MCF 10A (cell line): ENCODE data around the gene CBX3. TPM values are rescaled to one million over a fixed set of nuclear protein-coding genes. Genes with fewer than 3 reads are reported as not detected.

Experiments
- BruUV-seq: library from RNA; stranded (reverse); fragments of 400-500 nt; replicated peaks from 2 replicates; lab custom pipeline; 2021; lab: Mats Ljungman, UMichigan
- CTCF ChIA-PET: fragments of 300-600 bp; sonication (Branson Sonifier 250); formaldehyde crosslinking; extraction: SDS; loops from one replicate; lab custom pipeline; 2021; ENCODE audit warnings: antibody characterized with exemption, inconsistent platforms; lab: Yijun Ruan, JAX
- POLR2A ChIA-PET: fragments of 300-600, 350-650 bp; sonication (Branson Sonifier 250); formaldehyde crosslinking; extraction: SDS; loops from one replicate; lab custom pipeline; 2020; ENCODE audit warnings: antibody characterized with exemption, inconsistent platforms; lab: Yijun Ruan, JAX
- DNase-seq: peaks from one replicate; pipeline ENCODE4 v3.0.0-alpha.2; 2018; ENCODE audit not compliant: unreplicated experiment
- H3K27ac Mint-ChIP-seq: one replicate; pipeline ENCODE4 v1.8.0; 2022; ENCODE audit warnings: mild to moderate bottlenecking, low read depth, mixed read lengths; ENCODE audit not compliant: unreplicated experiment
- H3K27me3 Mint-ChIP-seq: one replicate; pipeline ENCODE4 v1.8.0; 2022; ENCODE audit warnings: mixed read lengths; ENCODE audit not compliant: insufficient read depth, unreplicated experiment
- H3K36me3 Mint-ChIP-seq: one replicate; pipeline ENCODE4 v1.8.0; 2022; ENCODE audit warnings: mild to moderate bottlenecking, moderate library complexity, mixed read lengths; ENCODE audit not compliant: insufficient read depth, unreplicated experiment
- H3K4me1 Mint-ChIP-seq: one replicate; pipeline ENCODE4 v1.8.0; 2022; ENCODE audit warnings: mixed read lengths; ENCODE audit not compliant: insufficient read depth, unreplicated experiment
- H3K4me3 Mint-ChIP-seq: one replicate; pipeline ENCODE4 v1.8.0; 2022; ENCODE audit warnings: mild to moderate bottlenecking, moderate library complexity, mixed read lengths; ENCODE audit not compliant: unreplicated experiment
- H3K9me3 Mint-ChIP-seq: one replicate; pipeline ENCODE4 v1.8.0; 2022; ENCODE audit warnings: mixed read lengths; ENCODE audit not compliant: unreplicated experiment
- CTCF ChIP-seq: fragments of 200-600 bp; IDR thresholded peaks from one replicate; pipeline ENCODE4 v1.8.0; 2022; ENCODE audit warnings: antibody characterized with exemption, mild to moderate bottlenecking; ENCODE audit not compliant: unreplicated experiment
- intact Hi-C: fragments of 100-400 bp; cut with micrococcal nuclease; formaldehyde crosslinking; loops from 2 replicates; pipeline ENCODE4 v1.14.1; 2022
- total RNA-seq: library from RNA; stranded (reverse); gene quantifications from 2 replicates; pipeline ENCODE4 v1.2.3, GENCODE V29; 2022

Gene CBX3
- total RNA-seq, 1 experiment from 2014 or later = 171 TPM

- Mint-ChIP-seq H3K4me1 (peaks cover 37% of the 10 kb centered on the region), H3K36me3 (peaks cover 80% of the 10 kb centered on the region), H3K9me3 (no peaks in the 10 kb centered on the region), H3K27ac (peak overlapping the region; percentile 99), H3K27me3 (no peaks in the 10 kb centered on the region), H3K4me3 (peak overlapping the region; percentile 98)
- TSS peak; percentile 35 for BruUV-seq
- peak; percentile 68 for DNase-seq
- ChIA-PET POLR2A (interaction anchor here (0.6 to 12.9 kb wide), 46 partner anchors 8 to 1541 kb away, joined by 3 to 268 read pairs (median 4); partner anchors contain the start of genes HOXA1, HOXA5 and SNX10), CTCF (interaction anchor here (0.5 to 5.0 kb wide), 10 partner anchors 22 to 1254 kb away, joined by 3 to 123 read pairs (median 3); no protein-coding TSS in a partner anchor)
- intact Hi-C loops = loop anchor here (2.0 to 5.0 kb wide), 3 partner anchors 147 to 942 kb away; partner anchors contain the start of gene HOXA5
- TF ChIP-seq CTCF = no peak
Observed at GRCh38 chr7:26200038-26200443, 1.5 kb upstream of the CBX3 start.

- peak within 1 kb of the TSS; percentile 98 for H3K4me3 Mint-ChIP-seq
- POLR2A ChIA-PET = interaction anchor here (0.6 to 12.9 kb wide), 62 partner anchors 8 to 1540 kb away, joined by 3 to 268 read pairs (median 4); partner anchors contain the start of genes HOXA1, HOXA5 and SNX10
- H3K27ac Mint-ChIP-seq = peak within 1 kb of the TSS; percentile 99
Observed at GRCh38 chr7:26200444-26201246, 900 bp upstream of the CBX3 start, which contains the start of gene HNRNPA2B1. Gene HNRNPA2B1 (minus strand): TSS chr7:26200746. CDS start chr7:26200577, 169 bp downstream.

GRCh38 chr7:26202019-26202990, 760 bp downstream of the CBX3 start:
- Mint-ChIP-seq H3K36me3 (peaks cover 80% of the 10 kb centered on the region), H3K27ac (peak overlapping the region; percentile 79), H3K27me3 (no peaks in the 10 kb centered on the region), H3K4me3 (peak overlapping the region; percentile 98), H3K4me1 (peaks cover 33% of the 10 kb centered on the region), H3K9me3 (no peaks in the 10 kb centered on the region)
- ChIA-PET CTCF (interaction anchor here (0.7 to 1.1 kb wide), 2 partner anchors 146 to 163 kb away, joined by 3 read pairs; no protein-coding TSS in a partner anchor), POLR2A (interaction anchor here (0.6 to 12.9 kb wide), 31 partner anchors 8 to 960 kb away, joined by 3 to 268 read pairs (median 4); partner anchors contain the start of genes HOXA1 and HOXA5)
- TF ChIP-seq CTCF = no peak
- TSS peak; percentile 42 for BruUV-seq
- DNase-seq = peak; percentile 39
- intact Hi-C loops = loop anchor here (5.0 kb wide), 2 partner anchors 145 to 940 kb away; partner anchors contain the start of gene HOXA5

More at GRCh38 chr7:26200444-26201246, 900 bp upstream of the CBX3 start, which contains the start of gene HNRNPA2B1:
- H3K27me3 Mint-ChIP-seq = no peaks in the 10 kb centered on the region
- no peaks in the 10 kb centered on the region for H3K9me3 Mint-ChIP-seq
- CTCF ChIA-PET = interaction anchor here (0.5 to 5.0 kb wide), 8 partner anchors 21 to 1254 kb away, joined by 3 to 123 read pairs (median 3); no protein-coding TSS in a partner anchor
- H3K4me1 Mint-ChIP-seq = peaks cover 37% of the 10 kb centered on the region
- peak; percentile 98 for DNase-seq
- BruUV-seq = no TSS peak
- peaks cover 80% of the 10 kb centered on the region for H3K36me3 Mint-ChIP-seq
- intact Hi-C loops = loop anchor here (2.0 to 5.0 kb wide), 3 partner anchors 147 to 942 kb away; partner anchors contain the start of gene HOXA5
- TF ChIP-seq CTCF = no peak
